AG04450 (cell line): ENCODE results near the gene CLCN4. TPM values are rescaled to one million over a fixed set of nuclear protein-coding genes. Genes with fewer than 3 reads are reported as not detected.
A peak's percentile ranks its signal among the peaks of the same experiment; 100 is the strongest.

ENCODE experiments used
- CTCF ChIA-PET: fragments of 300-600, 350-600 bp; formaldehyde crosslinking; extraction: SDS; loops from one replicate; lab custom pipeline; 2022; ENCODE audit warnings: antibody characterized with exemption, inconsistent platforms; lab: Charles Lee
- POLR2A ChIA-PET: fragments of 350-600 bp; formaldehyde crosslinking; extraction: SDS; loops from one replicate; lab custom pipeline; 2021; ENCODE audit warnings: antibody characterized with exemption, inconsistent platforms; lab: Yijun Ruan, JAX
- DNase-seq: peaks from one replicate; pipeline ENCODE4 v3.0.0-alpha.2; 2011; ENCODE audit warnings: low read depth, low spot score
- H3K27ac ChIP-seq: one replicate; pipeline ENCODE4 v1.5.1; 2012; ENCODE audit warnings: low read depth, low read length, control low read depth
- H3K27me3 ChIP-seq: one replicate; pipeline ENCODE4 v1.6.0; 2012; ENCODE audit warnings: low read length; ENCODE audit not compliant: control insufficient read depth, insufficient read depth
- H3K4me3 ChIP-seq: 2 replicates; pipeline ENCODE4 v1.5.1; 2011; ENCODE audit warnings: mild to moderate bottlenecking, low read depth, low read length, control low read depth
- H3K9me3 ChIP-seq: 2 replicates; pipeline ENCODE4 v1.5.1; 2012; ENCODE audit warnings: low read length; ENCODE audit not compliant: control insufficient read depth, insufficient read depth
- polyA plus RNA-seq: library from polyadenylated mRNA; depleted of rRNA; stranded (reverse); fragments of >200 nt; gene quantifications from 2 replicates; pipeline ENCODE4 v1.2.3, GENCODE V29; 2011
- TF ChIP-seq, protein P1 (sequence below): IDR thresholded peaks from 2 replicates; pipeline ENCODE4 v1.5.1; 2011; ENCODE audit warnings: low read depth, low read length, control low read depth, inconsistent platforms

CLCN4 gene
- polyA plus RNA-seq, 1 experiment, result 1.5 TPM

- H3K9me3 ChIP-seq, result no peaks in the 10 kb centered on the region
- peak overlapping the region; percentile 31 for H3K27ac ChIP-seq
- DNase-seq, result no peak
- CTCF ChIA-PET, result no interaction called here
- POLR2A ChIA-PET, result no interaction called here
- H3K4me3 ChIP-seq, result no peak overlapping the region
- TF ChIP-seq, protein P1, sequence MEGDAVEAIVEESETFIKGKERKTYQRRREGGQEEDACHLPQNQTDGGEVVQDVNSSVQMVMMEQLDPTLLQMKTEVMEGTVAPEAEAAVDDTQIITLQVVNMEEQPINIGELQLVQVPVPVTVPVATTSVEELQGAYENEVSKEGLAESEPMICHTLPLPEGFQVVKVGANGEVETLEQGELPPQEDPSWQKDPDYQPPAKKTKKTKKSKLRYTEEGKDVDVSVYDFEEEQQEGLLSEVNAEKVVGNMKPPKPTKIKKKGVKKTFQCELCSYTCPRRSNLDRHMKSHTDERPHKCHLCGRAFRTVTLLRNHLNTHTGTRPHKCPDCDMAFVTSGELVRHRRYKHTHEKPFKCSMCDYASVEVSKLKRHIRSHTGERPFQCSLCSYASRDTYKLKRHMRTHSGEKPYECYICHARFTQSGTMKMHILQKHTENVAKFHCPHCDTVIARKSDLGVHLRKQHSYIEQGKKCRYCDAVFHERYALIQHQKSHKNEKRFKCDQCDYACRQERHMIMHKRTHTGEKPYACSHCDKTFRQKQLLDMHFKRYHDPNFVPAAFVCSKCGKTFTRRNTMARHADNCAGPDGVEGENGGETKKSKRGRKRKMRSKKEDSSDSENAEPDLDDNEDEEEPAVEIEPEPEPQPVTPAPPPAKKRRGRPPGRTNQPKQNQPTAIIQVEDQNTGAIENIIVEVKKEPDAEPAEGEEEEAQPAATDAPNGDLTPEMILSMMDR, result no peak
- no peaks in the 10 kb centered on the region for H3K27me3 ChIP-seq
These were observed 85.3 kb downstream of the CLCN4 start for GRCh38 chrX:10242026-10242425.

DNA sequence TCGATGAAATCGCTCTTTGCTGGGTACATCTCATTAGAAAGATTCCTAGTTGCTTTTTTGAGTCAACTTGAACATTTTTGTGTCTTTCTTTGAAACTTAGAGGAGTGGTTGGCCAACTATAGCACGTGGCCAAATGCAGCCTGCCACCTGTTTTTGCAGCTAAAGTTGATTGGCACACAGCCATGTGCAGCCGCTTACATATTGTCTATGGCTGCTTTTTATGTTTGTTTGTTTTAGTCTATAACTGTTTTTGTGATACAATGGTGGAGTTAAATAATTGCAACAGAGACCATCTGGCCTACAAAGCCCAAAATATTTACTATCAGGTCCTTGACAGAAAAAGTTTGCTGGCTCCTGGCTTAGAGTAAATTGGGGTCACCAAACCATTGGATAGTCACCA is 86.3 kb downstream of the CLCN4 start:
- Histone ChIP-seq H3K4me3 (no peak overlapping the region), H3K27ac (no peak overlapping the region), H3K27me3 (no peaks in the 10 kb centered on the region), H3K9me3 (no peaks in the 10 kb centered on the region)
- no peak for DNase-seq
- ChIA-PET CTCF (no interaction called here), POLR2A (no interaction called here)
- TF ChIP-seq, protein P1, result no peak

- DNase-seq, result no peak
- ChIA-PET CTCF (no interaction called here), POLR2A (no interaction called here)
These were observed 88.3 kb downstream of the CLCN4 start for GRCh38 chrX:10244915-10245622.

DNA sequence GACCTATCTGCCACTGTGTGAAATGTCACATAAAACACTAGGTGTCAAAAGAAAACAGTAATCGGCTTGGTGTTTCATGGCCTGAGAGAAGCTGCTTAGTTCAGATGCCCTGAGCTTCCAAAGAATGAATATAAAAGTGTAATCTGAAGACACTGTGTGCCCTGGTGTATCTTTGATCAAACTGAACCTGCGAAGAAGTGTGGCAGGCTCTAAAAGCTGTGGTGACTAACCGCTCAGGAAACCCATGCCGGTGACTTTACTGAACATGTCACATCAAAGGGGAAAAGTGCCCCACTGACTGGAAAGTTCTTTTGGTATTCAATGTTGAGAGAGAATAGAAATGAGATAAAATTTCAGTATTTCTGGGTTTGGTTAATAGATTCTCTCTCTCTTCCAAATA is 89.1 kb downstream of the CLCN4 start:
- ChIA-PET POLR2A (no interaction called here), CTCF (no interaction called here)
- DNase-seq, result no peak
- no peaks in the 10 kb centered on the region for H3K27me3 ChIP-seq
- no peaks in the 10 kb centered on the region for H3K9me3 ChIP-seq
- H3K27ac ChIP-seq, result no peak overlapping the region
- TF ChIP-seq, protein P1, result no peak
- no peak overlapping the region for H3K4me3 ChIP-seq

More at GRCh38 chrX:10244915-10245622, 88.3 kb downstream of the CLCN4 start:
- TF ChIP-seq, protein P1, result no peak
- Histone ChIP-seq H3K4me3 (no peak overlapping the region), H3K9me3 (no peaks in the 10 kb centered on the region), H3K27ac (no peak overlapping the region), H3K27me3 (no peaks in the 10 kb centered on the region)

DNA sequence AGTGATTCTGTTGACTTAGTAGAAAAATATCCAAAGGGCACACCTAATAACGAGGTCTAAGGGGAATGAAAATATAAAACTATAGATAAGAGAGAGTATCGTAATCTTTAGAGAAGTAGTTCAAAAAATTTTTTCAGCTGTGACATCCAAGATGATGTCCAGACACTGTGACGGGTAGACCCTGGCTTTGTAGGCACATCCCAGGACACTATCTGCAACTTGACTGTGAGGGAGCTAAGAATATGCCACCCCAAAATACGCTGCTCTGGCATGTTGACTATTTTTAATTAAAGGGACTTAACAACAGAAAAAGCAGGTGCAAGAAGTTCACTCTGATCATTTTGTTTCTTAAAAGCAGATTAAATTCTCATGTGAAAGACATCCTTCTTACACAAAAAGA is 89.5 kb downstream of the CLCN4 start:
- ChIA-PET CTCF (no interaction called here), POLR2A (no interaction called here)
- TF ChIP-seq, protein P1, result no peak

More for the DNA sequence above, 89.5 kb downstream of the CLCN4 start:
- H3K4me3 ChIP-seq, result no peak overlapping the region
- H3K27me3 ChIP-seq, result no peaks in the 10 kb centered on the region
- DNase-seq, result no peak
- H3K27ac ChIP-seq, result no peak overlapping the region
- H3K9me3 ChIP-seq, result no peaks in the 10 kb centered on the region
